Neural progenitor cell (in vitro differentiated cells): ENCODE data around the gene BHLHE40. TPM values are rescaled to one million over a fixed set of nuclear protein-coding genes. Genes with fewer than 3 reads are reported as not detected.

Experiments used
- DNase-seq: peaks from one replicate; pipeline ENCODE4 v3.0.0-alpha.2; 2016; ENCODE audit warnings: low spot score
- H2AFZ ChIP-seq: fragments of 200-600 bp; sonication (generic); replicated peaks from 2 replicates; pipeline ENCODE4 v1.6.1; 2016; ENCODE audit warnings: antibody characterized with exemption
- H3F3A ChIP-seq: fragments of 200-600 bp; sonication (generic); 2 replicates; pipeline ENCODE4 v1.6.1; 2016; ENCODE audit warnings: antibody characterized with exemption, low read depth
- H3K27ac ChIP-seq: fragments of 200-600 bp; sonication (generic); 2 replicates; pipeline ENCODE4 v1.5.1; 2016; ENCODE audit warnings: mild to moderate bottlenecking
- H3K27me3 ChIP-seq: fragments of 200-600 bp; sonication (generic); 2 replicates; pipeline ENCODE4 v1.6.1; 2016; ENCODE audit warnings: mild to moderate bottlenecking, moderate library complexity
- H3K36me3 ChIP-seq: fragments of 200-600 bp; sonication (generic); 2 replicates; pipeline ENCODE4 v1.5.1; 2016
- H3K4me1 ChIP-seq: fragments of 200-600 bp; sonication (generic); 2 replicates; pipeline ENCODE4 v1.6.1; 2016; ENCODE audit warnings: mixed run types
- H3K4me2 ChIP-seq: fragments of 200-600 bp; sonication (generic); 2 replicates; pipeline ENCODE4 v1.6.1; 2016
- H3K4me3 ChIP-seq: fragments of 200-600 bp; sonication (generic); 2 replicates; pipeline ENCODE4 v1.5.1; 2016
- H3K79me2 ChIP-seq: fragments of 200-600 bp; sonication (generic); 2 replicates; pipeline ENCODE4 v1.6.1; 2016; ENCODE audit warnings: low read depth
- H3K9ac ChIP-seq: fragments of 200-600 bp; sonication (generic); 2 replicates; pipeline ENCODE4 v1.6.1; 2016
- H3K9me3 ChIP-seq: fragments of 200-600 bp; sonication (generic); 2 replicates; pipeline ENCODE4 v1.5.1; 2016; ENCODE audit warnings: low read depth
- H4K20me1 ChIP-seq: fragments of 200-600 bp; sonication (generic); 2 replicates; pipeline ENCODE4 v1.6.1; 2016; ENCODE audit warnings: low read depth
- H3K27ac Mint-ChIP-seq: 3 replicates; pipeline ENCODE4 v1.8.0; 2021; ENCODE audit warnings: mixed read lengths
- H3K27me3 Mint-ChIP-seq: 2 replicates; pipeline ENCODE4 v1.8.0; 2022; ENCODE audit warnings: low read depth, mild to moderate bottlenecking, inconsistent platforms, moderate library complexity, mixed read lengths; ENCODE audit not compliant: insufficient read depth
- H3K36me3 Mint-ChIP-seq: 3 replicates; pipeline ENCODE4 v1.8.0; 2021; ENCODE audit warnings: mixed read lengths
- H3K4me1 Mint-ChIP-seq: 3 replicates; pipeline ENCODE4 v1.8.0; 2021; ENCODE audit warnings: mixed read lengths
- H3K4me3 Mint-ChIP-seq: 3 replicates; pipeline ENCODE4 v1.8.0; 2021; ENCODE audit warnings: mild to moderate bottlenecking, moderate library complexity, mixed read lengths
- H3K9me3 Mint-ChIP-seq: 3 replicates; pipeline ENCODE4 v1.8.0; 2020; ENCODE audit warnings: mixed read lengths
- CTCF ChIP-seq: fragments of 200-600 bp; sonication (generic); IDR thresholded peaks from 2 replicates; pipeline ENCODE4 v1.5.1; 2017; ENCODE audit warnings: antibody characterized with exemption, mild to moderate bottlenecking
- EZH2 ChIP-seq: fragments of 200-600 bp; sonication (generic); IDR thresholded peaks from 2 replicates; pipeline ENCODE4 v1.6.1; 2017; ENCODE audit warnings: antibody characterized with exemption, mild to moderate bottlenecking, moderate library complexity
- EZH2phosphoT487 ChIP-seq: fragments of 200-600 bp; sonication (generic); IDR thresholded peaks from 2 replicates; pipeline ENCODE4 v1.6.1; 2017; ENCODE audit warnings: antibody characterized with exemption
- total RNA-seq: library from RNA; depleted of rRNA; stranded (reverse); fragments of >200 nt; gene quantifications from 2 replicates; pipeline ENCODE4 v1.2.3, GENCODE V29; 2015; ENCODE audit warnings: low replicate concordance

BHLHE40 gene
- total RNA-seq, 1 donor from 2014 or later = 0.34 TPM

- no peak for DNase-seq
- Histone ChIP-seq H3K79me2 (no peaks in the 10 kb centered on the region), H3F3A (no peaks in the 10 kb centered on the region), H4K20me1 (no peaks in the 10 kb centered on the region), H3K36me3 (no peaks in the 10 kb centered on the region), H3K4me3 (no peak overlapping the region), H3K4me2 (no peak overlapping the region), H3K9me3 (no peaks in the 10 kb centered on the region), H3K4me1 (no peaks in the 10 kb centered on the region), H3K27ac (no peak overlapping the region), H3K27me3 (no peaks in the 10 kb centered on the region), H3K9ac (no peak overlapping the region), H2AFZ (peak overlapping the region; percentile 26)
- peak overlapping the region; percentile 25 for H3K4me3 Mint-ChIP-seq
- H3K27me3 Mint-ChIP-seq = no peaks in the 10 kb centered on the region
- no peaks in the 10 kb centered on the region for H3K36me3 Mint-ChIP-seq
- no peaks in the 10 kb centered on the region for H3K4me1 Mint-ChIP-seq
- no peaks in the 10 kb centered on the region for H3K9me3 Mint-ChIP-seq
- no peak for TF ChIP-seq EZH2phosphoT487
- no peak for TF ChIP-seq CTCF
- TF ChIP-seq EZH2 = no peak
- no peak overlapping the region for H3K27ac Mint-ChIP-seq
These were observed 43.9 kb upstream of the BHLHE40 start for GRCh38 chr3:4935347-4935746.

DNA sequence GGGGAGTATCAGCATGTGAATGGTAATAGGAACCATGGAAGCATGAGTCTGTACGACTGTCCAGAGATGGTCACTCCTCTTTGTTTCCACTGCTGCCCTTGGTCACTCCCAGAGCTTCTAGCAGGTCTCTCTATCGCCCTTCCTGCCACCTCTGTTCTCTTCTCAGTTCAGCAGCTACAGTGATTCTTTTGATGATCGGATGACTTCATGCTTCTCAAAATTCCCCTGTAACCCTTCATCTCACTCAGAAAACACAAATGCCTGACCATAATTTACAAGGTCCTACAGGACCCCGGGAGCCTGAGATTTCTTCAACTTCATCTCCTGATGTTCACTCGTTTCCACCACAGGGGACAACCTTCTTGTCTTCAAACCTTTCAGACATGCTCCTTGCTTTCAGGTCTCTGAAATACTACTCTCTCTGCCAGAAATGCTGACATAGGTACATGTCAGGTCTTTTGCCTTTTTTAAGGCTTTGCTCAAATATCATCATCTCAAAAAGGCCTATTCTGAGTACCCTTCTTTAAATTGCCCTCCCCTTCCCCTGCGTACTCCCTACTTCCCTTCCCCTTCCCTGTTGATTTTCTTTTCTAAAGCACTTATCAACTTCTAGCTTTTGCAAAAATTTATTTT is 42.1 kb upstream of the BHLHE40 start:
- DNase-seq = no peak
- Mint-ChIP-seq H3K36me3 (no peaks in the 10 kb centered on the region), H3K27ac (peak overlapping the region; percentile 10), H3K9me3 (no peaks in the 10 kb centered on the region), H3K27me3 (no peaks in the 10 kb centered on the region), H3K4me3 (no peak overlapping the region), H3K4me1 (no peaks in the 10 kb centered on the region)
- no peaks in the 10 kb centered on the region for H3K36me3 ChIP-seq
- TF ChIP-seq EZH2phosphoT487 = no peak
- no peak for TF ChIP-seq EZH2
- TF ChIP-seq CTCF = no peak
- H3K9me3 ChIP-seq = no peaks in the 10 kb centered on the region
- H3K27me3 ChIP-seq = no peaks in the 10 kb centered on the region
- H3F3A ChIP-seq = no peaks in the 10 kb centered on the region
- no peaks in the 10 kb centered on the region for H4K20me1 ChIP-seq
- peak overlapping the region; percentile 24 for H2AFZ ChIP-seq
- H3K9ac ChIP-seq = no peak overlapping the region
- H3K27ac ChIP-seq = no peak overlapping the region
- no peaks in the 10 kb centered on the region for H3K79me2 ChIP-seq
- no peaks in the 10 kb centered on the region for H3K4me1 ChIP-seq
- H3K4me3 ChIP-seq = no peak overlapping the region
- no peak overlapping the region for H3K4me2 ChIP-seq

- Histone ChIP-seq H3F3A (no peaks in the 10 kb centered on the region), H3K36me3 (no peaks in the 10 kb centered on the region), H3K9ac (no peak overlapping the region), H3K79me2 (no peaks in the 10 kb centered on the region), H3K27ac (no peak overlapping the region), H3K9me3 (no peaks in the 10 kb centered on the region), H4K20me1 (no peaks in the 10 kb centered on the region), H3K4me2 (no peak overlapping the region), H2AFZ (no peak overlapping the region), H3K27me3 (no peaks in the 10 kb centered on the region), H3K4me3 (no peak overlapping the region), H3K4me1 (no peaks in the 10 kb centered on the region)
- Mint-ChIP-seq H3K27me3 (no peaks in the 10 kb centered on the region), H3K9me3 (no peaks in the 10 kb centered on the region), H3K4me1 (no peaks in the 10 kb centered on the region), H3K36me3 (no peaks in the 10 kb centered on the region), H3K4me3 (no peak overlapping the region), H3K27ac (no peak overlapping the region)
- TF ChIP-seq EZH2 = no peak
- TF ChIP-seq EZH2phosphoT487 = no peak
- TF ChIP-seq CTCF = no peak
- DNase-seq = no peak
These were observed 40.8 kb upstream of the BHLHE40 start for GRCh38 chr3:4938281-4938982.
